ENCODE data around the gene RAD51B.

RAD51B gene

GRCh38 chr14:68532496-68532895 lies 712.9 kb downstream of the RAD51B start:
- no peak for DNase-seq (ENCODE audit: low read depth in 2 of 3, low spot score in 2 of 3)

GRCh38 chr14:68534276-68534675 lies 714.7 kb downstream of the RAD51B start:
- no peak for DNase-seq (ENCODE audit: low read depth in 2 of 3, low spot score in 2 of 3)

- DNase-seq (ENCODE audit: low read depth in 2 of 3, low spot score in 2 of 3): no peak
Measured at GRCh38 chr14:68535404-68536017, 715.9 kb downstream of the RAD51B start.

- DNase-seq (ENCODE audit: low read depth in 2 of 3, low spot score in 2 of 3): no peak
Measured at GRCh38 chr14:68536018-68536410, 716.4 kb downstream of the RAD51B start.

- no peak for DNase-seq (ENCODE audit: low read depth in 2 of 3, low spot score in 2 of 3)
Measured at GRCh38 chr14:68538639-68539038, 719.1 kb downstream of the RAD51B start.

- DNase-seq (ENCODE audit: low read depth in 2 of 3, low spot score in 2 of 3): no peak
Measured at GRCh38 chr14:68539241-68539737, 719.7 kb downstream of the RAD51B start.

GRCh38 chr14:68539789-68540188 lies 720.2 kb downstream of the RAD51B start:
- DNase-seq (ENCODE audit: low read depth in 2 of 3, low spot score in 2 of 3): no peak

GRCh38 chr14:68541178-68541896 lies 721.8 kb downstream of the RAD51B start:
- DNase-seq (ENCODE audit: low read depth in 2 of 3, low spot score in 2 of 3): no peak

- DNase-seq (ENCODE audit: low read depth in 2 of 3, low spot score in 2 of 3): no peak
Measured at GRCh38 chr14:68542346-68542745, 722.8 kb downstream of the RAD51B start.

GRCh38 chr14:68543516-68543915 lies 723.9 kb downstream of the RAD51B start:
- no peak for DNase-seq (ENCODE audit: low read depth in 2 of 3, low spot score in 2 of 3)

GRCh38 chr14:68544081-68544892 lies 724.7 kb downstream of the RAD51B start:
- no peak for DNase-seq (ENCODE audit: low read depth in 2 of 3, low spot score in 2 of 3)

GRCh38 chr14:68546839-68547238 lies 727.3 kb downstream of the RAD51B start:
- DNase-seq (ENCODE audit: low read depth in 2 of 3, low spot score in 2 of 3): no peak

GRCh38 chr14:68547305-68548193 lies 728.0 kb downstream of the RAD51B start:
- no peak for DNase-seq (ENCODE audit: low read depth in 2 of 3, low spot score in 2 of 3)

- no peak for DNase-seq (ENCODE audit: low read depth in 2 of 3, low spot score in 2 of 3)
Measured at GRCh38 chr14:68548194-68549076, 728.9 kb downstream of the RAD51B start.

- no peak for DNase-seq (ENCODE audit: low read depth in 2 of 3, low spot score in 2 of 3)
Measured at GRCh38 chr14:68550338-68550715, 730.7 kb downstream of the RAD51B start.

GRCh38 chr14:68551045-68551683 lies 731.6 kb downstream of the RAD51B start:
- DNase-seq (ENCODE audit: low read depth in 2 of 3, low spot score in 2 of 3): no peak

GRCh38 chr14:68552075-68552474 lies 732.5 kb downstream of the RAD51B start:
- DNase-seq (ENCODE audit: low read depth in 2 of 3, low spot score in 2 of 3): no peak

- no peak for DNase-seq (ENCODE audit: low read depth in 2 of 3, low spot score in 2 of 3)
Measured at GRCh38 chr14:68552602-68553001, 733.0 kb downstream of the RAD51B start.

- no peak for DNase-seq (ENCODE audit: low read depth in 2 of 3, low spot score in 2 of 3)
Measured at GRCh38 chr14:68553311-68553710, 733.7 kb downstream of the RAD51B start.

Data from activated CD8-positive, alpha-beta memory T cell treated with anti-CD3 and anti-CD28 coated beads for 48 hours (primary cell).